PC-9 (cell line): Measurements from ENCODE around the gene GABRG3. TPM values are rescaled to one million over a fixed set of nuclear protein-coding genes. Genes with fewer than 3 reads are reported as not detected.

ENCODE experiments used
- BruUV-seq: library from RNA; stranded (reverse); fragments of 400-500 nt; replicated peaks from 2 replicates; lab custom pipeline; 2021; lab: Mats Ljungman, UMichigan
- CTCF ChIA-PET: fragments of 300-600 bp; sonication (Branson Sonifier 250); formaldehyde crosslinking; loops from one replicate; lab custom pipeline; 2022; ENCODE audit warnings: antibody characterized with exemption; lab: Charles Lee
- POLR2A ChIA-PET: fragments of 300-600 bp; sonication (Branson Sonifier 250); formaldehyde crosslinking; loops from one replicate; lab custom pipeline; 2022; ENCODE audit warnings: antibody characterized with exemption; ENCODE audit not compliant: unreplicated experiment; lab: Charles Lee
- DNase-seq, 2 experiments: peaks; one replicate each; pipeline versions ENCODE4 v3.0.0 to v3.0.0-alpha.2; 2015 to 2022; ENCODE audit warnings: mixed read lengths in 1 of 2
- H2AFZ ChIP-seq: fragments of 200-600 bp; sonication (generic); 2 replicates; pipeline ENCODE4 v1.8.1; 2017; ENCODE audit warnings: antibody characterized with exemption
- H3F3A ChIP-seq: fragments of 200-600 bp; sonication (generic); 2 replicates; pipeline ENCODE4 v1.8.1; 2017; ENCODE audit warnings: antibody characterized with exemption, mild to moderate bottlenecking, low read depth; ENCODE audit not compliant: insufficient read depth
- H3K27ac ChIP-seq: fragments of 200-600 bp; sonication (generic); 2 replicates; pipeline ENCODE4 v1.6.1; 2016; ENCODE audit warnings: mixed run types
- H3K27me3 ChIP-seq: fragments of 200-600 bp; sonication (generic); 2 replicates; pipeline ENCODE4 v1.6.1; 2016; ENCODE audit warnings: low read depth, mixed run types; ENCODE audit not compliant: insufficient read depth
- H3K36me3 ChIP-seq: fragments of 200-600 bp; sonication (generic); 2 replicates; pipeline ENCODE4 v1.6.1; 2016; ENCODE audit warnings: low read depth, mixed run types
- H3K4me1 ChIP-seq: fragments of 200-600 bp; sonication (generic); replicated peaks from 2 replicates; pipeline ENCODE4 v1.6.1; 2016; ENCODE audit warnings: mixed run types; ENCODE audit not compliant: insufficient read depth
- H3K4me2 ChIP-seq: fragments of 200-600 bp; sonication (generic); 2 replicates; pipeline ENCODE4 v1.6.1; 2017; ENCODE audit warnings: mixed run types
- H3K4me3 ChIP-seq: fragments of 200-600 bp; sonication (generic); 2 replicates; pipeline ENCODE4 v1.6.1; 2016; ENCODE audit warnings: mixed run types
- H3K79me2 ChIP-seq: fragments of 200-600 bp; sonication (generic); 2 replicates; pipeline ENCODE4 v1.6.1; 2017; ENCODE audit warnings: low read depth, mixed run types
- H3K9me2 ChIP-seq: fragments of 200-600 bp; sonication (generic); 2 replicates; pipeline ENCODE4 v1.8.1; 2017; ENCODE audit warnings: mild to moderate bottlenecking; ENCODE audit not compliant: insufficient read depth
- H3K9me3 ChIP-seq: fragments of 200-600 bp; sonication (generic); 2 replicates; pipeline ENCODE4 v1.8.1; 2016; ENCODE audit warnings: low read depth; ENCODE audit not compliant: insufficient read depth
- H4K20me1 ChIP-seq: fragments of 200-600 bp; sonication (generic); 2 replicates; pipeline ENCODE4 v1.8.1; 2017; ENCODE audit not compliant: insufficient read depth
- CTCF ChIP-seq: fragments of 200-600 bp; sonication (generic); conservative IDR thresholded peaks from 2 replicates; pipeline ENCODE4 v1.6.1; 2017; ENCODE audit warnings: mixed run types, antibody characterized with exemption, mild to moderate bottlenecking, moderate library complexity
- EZH2 ChIP-seq: fragments of 200-600 bp; sonication (generic); IDR thresholded peaks from 2 replicates; pipeline ENCODE4 v1.8.0; 2017; ENCODE audit warnings: antibody characterized with exemption, low read depth
- intact Hi-C: fragments of 100-400 bp; cut with micrococcal nuclease; formaldehyde crosslinking; loops from one replicate; pipeline ENCODE4 v1.10.0; 2022; ENCODE audit not compliant: unreplicated experiment
- total RNA-seq: library from RNA; stranded (reverse); gene quantifications from 2 replicates; pipeline ENCODE4 v1.2.3, GENCODE V29; 2021

The GABRG3 gene
- total RNA-seq, 1 experiment from 2014 or later = not detected

- no peaks in the 10 kb centered on the region for H3K9me3 ChIP-seq
- no peak overlapping the region for H3K27ac ChIP-seq
- no peak overlapping the region for H2AFZ ChIP-seq
- POLR2A ChIA-PET = no interaction called here
- no peaks in the 10 kb centered on the region for H3K9me2 ChIP-seq
- intact Hi-C loops = no loop called here
- H3K27me3 ChIP-seq = no peaks in the 10 kb centered on the region
- no peaks in the 10 kb centered on the region for H3F3A ChIP-seq
- H3K36me3 ChIP-seq = no peaks in the 10 kb centered on the region
- no peak for TF ChIP-seq EZH2
- no peak for TF ChIP-seq CTCF
- no peaks in the 10 kb centered on the region for H4K20me1 ChIP-seq
- no TSS peak for BruUV-seq
- CTCF ChIA-PET = no interaction called here
- H3K4me2 ChIP-seq = no peak overlapping the region
- no peaks in the 10 kb centered on the region for H3K79me2 ChIP-seq
- H3K4me3 ChIP-seq = no peak overlapping the region
- no peaks in the 10 kb centered on the region for H3K4me1 ChIP-seq
- DNase-seq = no peak
Observed at GRCh38 chr15:27342991-27343390, 372.0 kb downstream of the GABRG3 start.

- POLR2A ChIA-PET = no interaction called here
- DNase-seq = no peak
- no peak overlapping the region for H3K27ac ChIP-seq
- intact Hi-C loops = no loop called here
- H4K20me1 ChIP-seq = no peaks in the 10 kb centered on the region
- TF ChIP-seq EZH2 (no peak), CTCF (no peak)
- no peaks in the 10 kb centered on the region for H3K9me2 ChIP-seq
- BruUV-seq = no TSS peak
- no peak overlapping the region for H3K4me2 ChIP-seq
- H3K27me3 ChIP-seq = no peaks in the 10 kb centered on the region
- no peaks in the 10 kb centered on the region for H3K36me3 ChIP-seq
- 0 out of 2 replicates have a peak, but pooled peaks cover 6% of the 10 kb centered on the region for H3F3A ChIP-seq
- H3K9me3 ChIP-seq = no peaks in the 10 kb centered on the region
- no peak overlapping the region for H3K4me3 ChIP-seq
- no peaks in the 10 kb centered on the region for H3K4me1 ChIP-seq
- no peak overlapping the region for H2AFZ ChIP-seq
- CTCF ChIA-PET = no interaction called here
- no peaks in the 10 kb centered on the region for H3K79me2 ChIP-seq
Observed at GRCh38 chr15:27352136-27352535, 381.2 kb downstream of the GABRG3 start.

- H3K27ac ChIP-seq = no peak overlapping the region
- TF ChIP-seq CTCF = no peak
- no peak for TF ChIP-seq EZH2
- no peaks in the 10 kb centered on the region for H3K4me1 ChIP-seq
- H3K4me2 ChIP-seq = no peak overlapping the region
- no peak overlapping the region for H2AFZ ChIP-seq
- no peaks in the 10 kb centered on the region for H3K9me3 ChIP-seq
- intact Hi-C loops = no loop called here
- H4K20me1 ChIP-seq = no peaks in the 10 kb centered on the region
- BruUV-seq = no TSS peak
- no peak overlapping the region for H3K4me3 ChIP-seq
- H3K27me3 ChIP-seq = no peaks in the 10 kb centered on the region
- POLR2A ChIA-PET = no interaction called here
- no peaks in the 10 kb centered on the region for H3K79me2 ChIP-seq
- no peaks in the 10 kb centered on the region for H3K9me2 ChIP-seq
- no peak for DNase-seq
- H3F3A ChIP-seq = 0 out of 2 replicates have a peak, but pooled peaks cover 6% of the 10 kb centered on the region
- no peaks in the 10 kb centered on the region for H3K36me3 ChIP-seq
- CTCF ChIA-PET = no interaction called here
Observed at GRCh38 chr15:27353856-27354255, 382.9 kb downstream of the GABRG3 start.
